Panc1 (cell line): ENCODE data around the gene POLR2B.

Experiments used
- POLR2AphosphoS5 ChIP-seq: IDR thresholded peaks from 2 replicates; pipeline ENCODE4 v1.6.1; 2012; ENCODE audit warnings: mild to moderate bottlenecking, low read depth, low read length, moderate library complexity
- SIN3A ChIP-seq: IDR thresholded peaks from 2 replicates; pipeline ENCODE4 v1.6.1; 2012; ENCODE audit warnings: low read depth, mild to moderate bottlenecking, low read length, moderate library complexity, borderline replicate concordance; ENCODE audit not compliant: insufficient read depth
- TF ChIP-seq, protein P1 (sequence below): fragments of 450-650 bp; IDR thresholded peaks from 2 replicates; pipeline ENCODE4 v1.5.1; 2017; ENCODE audit warnings: mild to moderate bottlenecking

DNA sequence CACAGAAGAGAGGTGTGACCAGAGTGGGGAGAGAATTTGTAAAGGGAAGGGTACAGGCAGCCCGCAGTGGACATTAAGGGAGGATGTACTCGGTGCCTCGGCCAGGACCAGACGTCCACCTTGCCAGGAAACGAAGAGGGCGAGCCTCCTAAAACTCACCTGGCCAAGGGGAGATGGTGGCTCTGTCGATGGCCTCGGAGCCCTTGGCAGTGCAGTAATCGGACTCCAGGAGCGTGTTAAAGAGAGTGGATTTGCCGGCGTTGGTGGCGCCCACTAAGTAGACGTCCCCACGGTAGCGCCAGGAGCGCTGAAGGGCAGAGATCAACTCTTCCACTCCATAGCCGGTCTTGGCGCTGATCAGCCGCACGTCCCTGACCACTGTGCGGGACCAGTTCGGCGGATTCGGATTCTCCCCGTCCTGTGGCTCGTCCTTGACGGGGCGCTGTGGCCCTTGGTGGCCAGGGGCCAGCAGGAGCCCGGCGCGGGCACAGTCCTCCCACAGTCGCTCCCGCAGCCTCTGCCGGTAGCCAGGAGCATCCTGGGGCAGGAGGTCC lies 2.3 kb upstream of the POLR2B start:
- TF ChIP-seq SIN3A (no peak), POLR2AphosphoS5 (no peak)
- TF ChIP-seq, protein P1, sequence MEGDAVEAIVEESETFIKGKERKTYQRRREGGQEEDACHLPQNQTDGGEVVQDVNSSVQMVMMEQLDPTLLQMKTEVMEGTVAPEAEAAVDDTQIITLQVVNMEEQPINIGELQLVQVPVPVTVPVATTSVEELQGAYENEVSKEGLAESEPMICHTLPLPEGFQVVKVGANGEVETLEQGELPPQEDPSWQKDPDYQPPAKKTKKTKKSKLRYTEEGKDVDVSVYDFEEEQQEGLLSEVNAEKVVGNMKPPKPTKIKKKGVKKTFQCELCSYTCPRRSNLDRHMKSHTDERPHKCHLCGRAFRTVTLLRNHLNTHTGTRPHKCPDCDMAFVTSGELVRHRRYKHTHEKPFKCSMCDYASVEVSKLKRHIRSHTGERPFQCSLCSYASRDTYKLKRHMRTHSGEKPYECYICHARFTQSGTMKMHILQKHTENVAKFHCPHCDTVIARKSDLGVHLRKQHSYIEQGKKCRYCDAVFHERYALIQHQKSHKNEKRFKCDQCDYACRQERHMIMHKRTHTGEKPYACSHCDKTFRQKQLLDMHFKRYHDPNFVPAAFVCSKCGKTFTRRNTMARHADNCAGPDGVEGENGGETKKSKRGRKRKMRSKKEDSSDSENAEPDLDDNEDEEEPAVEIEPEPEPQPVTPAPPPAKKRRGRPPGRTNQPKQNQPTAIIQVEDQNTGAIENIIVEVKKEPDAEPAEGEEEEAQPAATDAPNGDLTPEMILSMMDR = no peak
